Measurements from ENCODE around the gene PERCC1.

Gene PERCC1

DNA sequence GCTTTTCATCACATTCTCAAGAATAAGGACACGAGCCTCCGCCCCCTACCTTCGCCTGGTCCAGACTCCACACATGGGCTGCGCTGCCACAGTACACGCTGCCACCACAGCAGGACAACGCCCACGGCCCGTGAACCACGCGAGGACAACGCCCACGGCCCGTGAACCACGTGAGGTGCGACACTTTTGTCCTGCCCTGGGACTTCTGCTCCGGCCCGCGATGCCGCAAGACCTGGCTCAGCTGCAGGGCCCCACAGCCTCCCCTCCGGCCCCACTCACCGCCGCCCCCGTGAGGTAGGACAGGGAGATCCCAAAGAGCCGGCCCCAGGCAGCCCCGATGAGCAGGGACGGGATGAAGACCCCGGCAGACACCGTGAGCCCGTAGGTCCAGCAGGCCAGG lies 19.3 kb downstream of the PERCC1 start:
- no peak for DNase-seq (ENCODE audit: low read depth)

DNA sequence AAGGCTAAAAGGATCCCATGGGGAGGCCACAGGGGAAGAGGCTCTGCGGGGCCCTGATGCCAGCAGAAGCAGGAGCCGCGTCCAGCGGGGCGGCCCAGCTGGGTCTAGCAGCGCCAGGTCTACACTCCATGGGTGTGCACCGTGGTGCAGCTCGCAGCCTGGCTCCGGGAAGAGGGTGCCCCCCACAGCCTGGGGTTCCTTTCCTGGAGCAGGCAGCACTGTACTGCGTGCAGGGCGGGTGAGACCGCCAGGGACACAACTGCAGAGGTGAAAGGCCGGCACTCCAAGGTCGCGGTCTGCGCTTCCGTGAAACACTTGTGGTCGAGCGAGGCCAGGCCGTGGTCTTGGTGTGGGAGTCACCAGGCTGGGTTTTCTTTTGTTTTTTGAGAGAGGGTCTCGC lies 20.0 kb downstream of the PERCC1 start:
- DNase-seq (ENCODE audit: low read depth), result no peak

DNA sequence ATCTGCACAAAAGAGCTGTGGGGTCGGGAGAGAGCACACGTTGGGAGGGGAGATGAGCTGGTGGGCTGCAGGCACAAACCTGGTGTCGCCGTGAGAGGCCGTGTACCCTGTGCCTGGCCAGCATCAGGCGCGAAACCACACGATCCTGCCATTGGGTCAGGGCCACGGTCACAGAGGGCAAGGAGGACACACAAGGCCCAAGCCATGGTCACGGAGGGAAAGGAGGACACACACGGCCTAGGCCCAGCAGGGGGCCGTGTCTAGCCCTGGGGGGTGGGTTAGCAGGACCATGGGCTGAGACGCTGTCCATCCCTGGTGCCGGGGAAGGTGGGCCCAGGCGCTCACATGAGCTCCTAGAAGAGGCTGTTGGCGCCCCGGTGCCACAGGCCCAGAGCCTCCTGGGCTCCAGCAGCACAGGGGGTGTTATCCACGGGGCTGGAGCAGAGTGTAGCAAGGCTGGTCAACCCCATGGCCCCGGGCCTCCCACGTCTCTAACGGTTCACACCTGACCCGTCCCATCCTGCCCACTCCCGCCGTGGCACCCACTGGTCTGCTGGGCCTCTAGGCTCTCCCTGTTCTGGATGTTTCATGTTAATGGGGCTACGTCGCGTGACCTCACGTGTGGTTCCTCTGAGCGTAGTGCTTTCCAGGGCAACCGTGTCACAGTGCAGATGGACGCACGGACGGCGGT lies 21.0 kb downstream of the PERCC1 start:
- no peak for DNase-seq (ENCODE audit: low read depth)

DNA sequence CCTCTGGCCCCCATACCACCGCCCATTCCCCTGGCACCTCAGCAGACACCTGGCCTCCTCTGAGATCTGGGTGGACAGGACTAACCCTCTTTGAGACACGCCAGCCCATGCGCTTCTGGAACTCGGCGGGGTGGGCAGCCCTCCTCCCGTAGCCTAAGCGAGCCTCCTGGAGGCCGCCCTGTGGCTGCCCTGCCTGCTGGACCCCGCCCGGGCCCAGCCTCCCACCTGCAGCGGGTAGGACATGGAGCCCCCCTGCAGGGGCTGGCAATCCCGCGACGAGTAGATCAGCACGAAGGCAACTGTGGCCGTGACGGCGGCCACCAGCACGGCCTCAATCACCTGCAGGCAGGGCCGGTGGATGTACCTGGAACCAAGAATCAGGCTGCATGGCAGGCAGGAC lies 21.7 kb downstream of the PERCC1 start:
- DNase-seq (ENCODE audit: low read depth), result no peak

DNA sequence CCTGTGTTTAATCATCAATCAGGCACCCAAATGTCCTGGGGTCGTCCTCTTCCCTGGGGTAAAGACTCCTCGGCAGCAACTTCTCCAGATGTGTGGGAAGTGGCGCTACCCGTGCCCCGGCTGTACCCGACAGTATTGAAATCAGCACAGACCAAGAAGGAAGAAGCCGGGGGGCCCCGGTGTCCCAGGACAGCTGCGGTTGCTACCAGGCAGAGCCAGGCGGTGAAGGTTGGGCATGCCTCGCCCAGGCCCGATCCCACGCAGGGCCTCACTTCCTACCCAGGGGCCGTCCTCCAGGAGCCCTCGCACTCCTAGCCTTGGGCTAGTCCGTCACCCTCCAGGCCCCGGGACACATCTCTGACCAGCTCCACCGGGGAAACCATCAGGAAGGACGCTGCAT lies 22.4 kb downstream of the PERCC1 start:
- no peak for DNase-seq (ENCODE audit: low read depth)

- DNase-seq (ENCODE audit: low read depth), result no peak
Measured at GRCh38 chr16:1454561-1454960, 23.7 kb downstream of the PERCC1 start.

- DNase-seq (ENCODE audit: low read depth), result no peak
Measured at GRCh38 chr16:1455190-1456171, 24.6 kb downstream of the PERCC1 start.

GRCh38 chr16:1456951-1457350 lies 26.1 kb downstream of the PERCC1 start:
- no peak for DNase-seq (ENCODE audit: low read depth)

DNA sequence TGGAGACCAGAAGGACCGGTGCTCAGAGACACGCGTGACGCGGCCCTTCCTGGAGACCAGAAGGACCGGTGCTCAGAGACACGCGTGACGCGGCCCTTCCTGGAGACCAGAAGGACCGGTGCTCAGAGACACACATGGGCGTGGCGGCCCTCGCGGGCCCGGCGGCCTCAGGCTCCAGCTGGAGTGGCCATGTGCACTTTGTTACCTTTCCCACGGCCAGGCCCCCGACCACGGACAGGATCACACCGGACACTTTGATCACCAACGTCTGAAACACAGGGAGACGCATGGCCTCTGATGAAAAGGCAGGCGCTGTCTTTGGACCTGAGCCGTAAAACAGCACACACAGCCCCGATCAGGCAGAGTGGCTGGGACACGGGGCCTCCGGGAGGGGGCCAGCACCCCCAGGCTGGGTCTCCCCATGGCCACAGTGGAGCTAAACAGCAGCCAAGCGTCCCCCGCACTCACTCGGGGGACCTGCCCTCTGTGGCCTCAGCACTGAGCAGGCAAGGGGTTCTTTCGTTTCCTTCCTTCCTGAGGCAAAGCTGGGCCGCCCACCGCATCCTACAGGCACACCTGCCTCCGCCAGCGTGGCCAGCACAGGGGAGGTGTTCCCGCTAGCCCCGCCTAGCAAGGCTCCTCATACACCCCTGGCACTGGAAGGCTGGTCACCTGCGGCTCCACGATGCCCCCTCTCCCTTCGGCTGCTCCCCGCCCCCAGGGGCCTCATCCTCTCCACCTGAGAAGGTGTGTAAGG lies 26.8 kb downstream of the PERCC1 start:
- DNase-seq (ENCODE audit: low read depth), result no peak

DNA sequence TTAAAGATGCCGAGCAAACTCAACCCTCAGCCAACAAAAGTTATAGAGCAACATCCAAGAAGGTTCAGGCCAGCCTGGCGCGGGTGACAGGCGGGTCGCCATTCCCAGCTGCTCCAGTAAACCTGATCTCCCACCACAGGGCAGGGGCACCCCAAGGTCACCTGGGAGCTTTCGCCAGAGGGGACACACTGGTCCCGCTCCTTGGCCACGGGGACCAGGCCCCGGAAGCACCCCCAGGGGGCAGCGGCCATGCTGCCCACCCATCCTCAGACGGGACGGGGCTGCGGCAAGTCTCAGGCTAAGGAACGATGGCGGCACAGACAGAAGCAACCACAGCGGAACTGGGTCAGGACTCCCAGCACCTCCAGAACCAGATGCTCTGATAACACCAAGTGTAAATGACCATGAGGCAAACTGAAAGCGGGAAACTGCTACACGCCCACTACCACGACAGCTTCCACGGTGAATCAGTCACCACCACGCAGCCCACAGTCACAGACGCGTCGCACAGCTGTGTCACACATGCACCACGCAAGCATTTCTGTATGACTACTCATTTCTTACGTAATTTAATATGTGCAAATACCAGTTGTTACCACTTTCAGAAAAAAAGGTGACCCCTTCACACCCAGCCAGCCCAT lies 27.6 kb downstream of the PERCC1 start:
- DNase-seq (ENCODE audit: low read depth), result peak; percentile 26

- no peak for DNase-seq (ENCODE audit: low read depth)
Measured at GRCh38 chr16:1458977-1459341, 28.1 kb downstream of the PERCC1 start.

- DNase-seq (ENCODE audit: low read depth), result no peak
Measured at GRCh38 chr16:1459967-1460366, 29.1 kb downstream of the PERCC1 start.

GRCh38 chr16:1460602-1461138 lies 29.8 kb downstream of the PERCC1 start:
- no peak for DNase-seq (ENCODE audit: low read depth)

DNA sequence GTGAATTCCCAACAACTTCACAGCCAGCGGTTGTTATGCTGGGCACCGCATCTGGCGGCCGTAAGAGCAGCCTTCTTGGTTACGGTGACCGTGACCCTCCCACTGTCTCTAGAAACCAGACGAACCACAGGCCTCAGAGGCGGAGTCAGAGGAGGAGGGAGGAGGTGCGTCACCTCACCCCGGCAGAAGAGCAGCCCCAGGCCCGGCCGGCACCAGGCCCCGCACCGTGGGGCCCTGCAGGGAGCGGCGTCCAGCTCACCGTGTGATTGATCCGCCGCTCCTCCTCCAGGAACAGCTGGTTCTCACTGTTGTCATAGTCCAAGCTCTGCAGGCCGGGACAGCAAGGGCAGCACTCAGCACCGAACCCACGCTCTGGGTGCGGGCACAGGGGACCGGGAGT lies 30.3 kb downstream of the PERCC1 start:
- no peak for DNase-seq (ENCODE audit: low read depth)

DNA sequence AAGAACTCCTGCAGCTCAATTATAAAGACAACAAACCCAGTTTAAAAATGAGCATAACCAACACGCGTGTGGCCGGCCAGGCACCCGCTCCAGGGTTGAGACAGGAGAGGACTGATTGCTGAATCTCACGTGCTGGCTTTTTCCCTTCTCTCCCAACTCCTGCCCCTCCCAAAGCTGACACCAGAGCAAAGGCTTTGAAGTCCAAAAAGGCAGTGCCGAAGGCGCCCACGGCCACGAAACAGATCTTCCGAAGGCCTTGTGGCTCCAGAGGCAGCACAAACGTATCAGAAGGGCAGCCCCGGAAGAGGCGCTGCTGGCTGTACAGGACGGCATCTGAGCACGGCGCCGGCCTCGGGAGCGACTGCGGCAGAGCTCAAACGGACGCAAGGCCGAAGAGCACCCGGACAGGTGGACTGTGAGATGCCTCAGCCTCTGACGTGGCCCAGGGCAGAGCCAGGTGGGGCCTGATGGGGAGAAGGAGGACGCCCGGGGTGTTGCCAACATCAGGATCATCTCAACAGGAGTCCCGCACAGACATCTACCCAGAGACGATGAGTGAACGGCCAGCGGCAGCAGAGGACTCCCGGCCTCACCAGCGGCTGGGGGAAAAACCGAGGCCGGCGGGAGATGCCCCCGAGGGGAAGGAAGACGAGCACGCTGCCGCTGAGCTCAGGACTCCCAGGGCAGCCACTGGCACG lies 33.5 kb downstream of the PERCC1 start:
- DNase-seq (ENCODE audit: low read depth), result no peak

- DNase-seq (ENCODE audit: low read depth), result no peak
Measured at GRCh38 chr16:1464894-1465566, 34.2 kb downstream of the PERCC1 start.

- DNase-seq (ENCODE audit: low read depth), result no peak
Measured at GRCh38 chr16:1465567-1465915, 34.7 kb downstream of the PERCC1 start.

GRCh38 chr16:1466054-1466453 lies 35.2 kb downstream of the PERCC1 start:
- no peak for DNase-seq (ENCODE audit: low read depth)

DNA sequence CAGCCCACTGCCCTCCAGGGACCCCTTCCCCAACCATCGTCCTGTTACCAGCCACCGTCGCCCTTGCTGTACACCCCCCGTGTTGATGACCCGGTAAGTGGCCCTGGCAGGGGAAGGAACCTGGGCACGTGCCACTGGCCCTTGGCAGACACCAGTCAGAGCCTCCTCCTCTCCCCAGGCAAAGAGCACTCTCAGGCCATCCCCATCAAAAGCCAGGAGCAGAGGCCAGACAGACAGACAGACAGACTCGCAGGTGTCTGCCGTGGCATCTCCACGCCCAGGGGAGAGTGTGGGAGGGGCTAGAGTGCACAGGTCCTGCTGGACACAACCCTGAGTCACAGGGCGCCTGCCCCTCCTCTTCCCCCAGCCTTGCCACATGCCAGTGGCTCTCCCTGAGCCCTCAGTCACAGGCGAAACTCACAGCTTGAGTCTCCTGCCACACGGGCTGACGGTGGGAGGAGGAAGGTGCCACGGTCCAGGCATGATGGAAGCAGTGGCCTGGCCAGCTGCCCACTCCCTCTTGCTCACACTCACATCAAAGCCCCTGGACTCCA lies 36.2 kb downstream of the PERCC1 start:
- peak; percentile 9 for DNase-seq (ENCODE audit: low read depth)

- DNase-seq (ENCODE audit: low read depth), result no peak
Measured at GRCh38 chr16:1468426-1468810, 37.5 kb downstream of the PERCC1 start.
